H9 (cell line): ENCODE results near the gene CDC5L. TPM values are rescaled to one million over a fixed set of nuclear protein-coding genes. Genes with fewer than 3 reads are reported as not detected.

Experiments used
- DNase-seq: peaks from one replicate; pipeline ENCODE4 v3.0.0-alpha.2; 2017
- H2AFZ ChIP-seq: one replicate; pipeline ENCODE4 v1.6.1; 2013; ENCODE audit warnings: mild to moderate bottlenecking, low read length, control low read depth, moderate library complexity
- H2AK5ac ChIP-seq: 2 replicates; pipeline ENCODE4 v1.6.1; 2013; ENCODE audit warnings: low read length, control low read depth, mixed read lengths; ENCODE audit not compliant: insufficient read length
- H2BK120ac ChIP-seq: one replicate; pipeline ENCODE4 v1.6.1; 2013; ENCODE audit warnings: low read depth, mild to moderate bottlenecking, low read length, control low read depth, inconsistent platforms; ENCODE audit not compliant: poor library complexity, severe bottlenecking
- H2BK12ac ChIP-seq: 2 replicates; pipeline ENCODE4 v1.6.1; 2013; ENCODE audit warnings: low read length, control low read depth, mixed read lengths, low read depth; ENCODE audit not compliant: insufficient read length
- H2BK15ac ChIP-seq: 2 replicates; pipeline ENCODE4 v1.6.1; 2013; ENCODE audit warnings: low read depth, low read length, control low read depth
- H2BK20ac ChIP-seq: one replicate; pipeline ENCODE4 v1.6.1; 2013; ENCODE audit warnings: low read depth, mild to moderate bottlenecking, low read length, control low read depth, inconsistent platforms; ENCODE audit not compliant: poor library complexity, severe bottlenecking
- H2BK5ac ChIP-seq: 2 replicates; pipeline ENCODE4 v1.6.1; 2013; ENCODE audit warnings: low read length, control low read depth, mixed read lengths; ENCODE audit not compliant: insufficient read length
- H3K14ac ChIP-seq: 2 replicates; pipeline ENCODE4 v1.6.1; 2013; ENCODE audit warnings: low read length, control low read depth; ENCODE audit not compliant: insufficient read depth
- H3K18ac ChIP-seq: 2 replicates; pipeline ENCODE4 v1.6.1; 2013; ENCODE audit warnings: low read depth, mild to moderate bottlenecking, mixed read lengths, low read length, control low read depth; ENCODE audit not compliant: insufficient read length
- H3K23ac ChIP-seq: 2 replicates; pipeline ENCODE4 v1.6.1; 2013; ENCODE audit warnings: low read length, control low read depth, mixed read lengths, low read depth; ENCODE audit not compliant: insufficient read length
- H3K23me2 ChIP-seq: 2 replicates; pipeline ENCODE4 v1.6.1; 2013; ENCODE audit warnings: low read depth, mild to moderate bottlenecking, mixed read lengths, low read length, control low read depth; ENCODE audit not compliant: insufficient read length, poor library complexity, severe bottlenecking
- H3K27ac ChIP-seq: 2 replicates; pipeline ENCODE4 v1.5.1; 2013; ENCODE audit warnings: low read length, control low read depth, mixed read lengths, low read depth; ENCODE audit not compliant: insufficient read length
- H3K27me3 ChIP-seq: 2 replicates; pipeline ENCODE4 v1.6.1; 2013; ENCODE audit warnings: low read length, control low read depth, inconsistent platforms; ENCODE audit not compliant: insufficient read depth
- H3K4ac ChIP-seq: 2 replicates; pipeline ENCODE4 v1.6.1; 2013; ENCODE audit warnings: low read depth, mild to moderate bottlenecking, control low read depth, inconsistent platforms, low read length, moderate library complexity
- H3K4me1 ChIP-seq: 2 replicates; pipeline ENCODE4 v1.6.1; 2013; ENCODE audit warnings: low read length, control low read depth, inconsistent platforms; ENCODE audit not compliant: insufficient read depth
- H3K4me2 ChIP-seq: 2 replicates; pipeline ENCODE4 v1.6.1; 2013; ENCODE audit warnings: low read length, control low read depth, mixed read lengths; ENCODE audit not compliant: insufficient read length, insufficient read depth
- H3K56ac ChIP-seq: 2 replicates; pipeline ENCODE4 v1.6.1; 2013; ENCODE audit warnings: low read depth, mild to moderate bottlenecking, mixed read lengths, low read length, control low read depth; ENCODE audit not compliant: insufficient read length
- H3K79me1 ChIP-seq: 2 replicates; pipeline ENCODE4 v1.6.1; 2013; ENCODE audit warnings: low read depth, mild to moderate bottlenecking, moderate library complexity, low read length, control low read depth, inconsistent platforms; ENCODE audit not compliant: insufficient read depth, poor library complexity, severe bottlenecking
- H3K79me2 ChIP-seq: 2 replicates; pipeline ENCODE4 v1.6.1; 2013; ENCODE audit warnings: low read length, control low read depth, inconsistent platforms; ENCODE audit not compliant: insufficient read depth
- H3K9ac ChIP-seq: 2 replicates; pipeline ENCODE4 v1.6.1; 2013; ENCODE audit warnings: low read length, control low read depth, mixed read lengths; ENCODE audit not compliant: insufficient read length; ENCODE audit errors: extremely low read depth
- H3K9me3 ChIP-seq: one replicate; pipeline ENCODE4 v1.6.1; 2013; ENCODE audit warnings: low read depth, low read length, inconsistent platforms; ENCODE audit not compliant: control insufficient read depth
- H3T11ph ChIP-seq: one replicate; pipeline ENCODE4 v1.6.1; 2013; ENCODE audit warnings: mild to moderate bottlenecking, low read length, control low read depth, inconsistent platforms
- H4K20me1 ChIP-seq: one replicate; pipeline ENCODE4 v1.6.1; 2013; ENCODE audit not compliant: control insufficient read depth, insufficient read length, insufficient read depth
- H4K5ac ChIP-seq: 2 replicates; pipeline ENCODE4 v1.6.1; 2013; ENCODE audit warnings: low read depth, mild to moderate bottlenecking, mixed read lengths, low read length, control low read depth; ENCODE audit not compliant: insufficient read length
- H4K8ac ChIP-seq: replicated peaks from 2 replicates; pipeline ENCODE4 v1.6.1; 2013; ENCODE audit warnings: low read length, control low read depth, mixed read lengths, low read depth; ENCODE audit not compliant: insufficient read length
- H4K91ac ChIP-seq: 2 replicates; pipeline ENCODE4 v1.6.1; 2013; ENCODE audit warnings: low read depth, mild to moderate bottlenecking, moderate library complexity, mixed read lengths, low read length, control low read depth; ENCODE audit not compliant: insufficient read length
- H3K27ac Mint-ChIP-seq, 3 experiments: 2 replicates in 2 of 3; 3 replicates in 1 of 3; pipeline ENCODE4 v1.8.0; 2020 to 2021; ENCODE audit warnings: mixed read lengths in 3 of 3, mild to moderate bottlenecking in 1 of 3, moderate library complexity in 1 of 3
- H3K27me3 Mint-ChIP-seq: 2 replicates; pipeline ENCODE4 v1.8.0; 2021; ENCODE audit warnings: low read depth, mild to moderate bottlenecking, moderate library complexity, mixed read lengths
- H3K36me3 Mint-ChIP-seq, 3 experiments: 2 replicates in 2 of 3; 3 replicates in 1 of 3; pipeline ENCODE4 v1.8.0; 2020 to 2021; ENCODE audit warnings: low read depth in 3 of 3, mixed read lengths in 3 of 3; ENCODE audit not compliant: insufficient read depth in 1 of 3
- H3K4me1 Mint-ChIP-seq, 2 experiments: 2 replicates each; pipeline ENCODE4 v1.8.0; 2020; ENCODE audit warnings: mixed read lengths in 2 of 2
- H3K4me3 Mint-ChIP-seq, 2 experiments: 2 replicates in 1 of 2; 3 replicates in 1 of 2; pipeline ENCODE4 v1.8.0; 2020 to 2021; ENCODE audit warnings: mild to moderate bottlenecking in 2 of 2, mixed read lengths in 2 of 2, moderate library complexity in 1 of 2
- H3K9me3 Mint-ChIP-seq, 2 experiments: 2 replicates in 1 of 2; 3 replicates in 1 of 2; pipeline ENCODE4 v1.8.0; 2020; ENCODE audit warnings: mild to moderate bottlenecking in 2 of 2, mixed read lengths in 2 of 2, moderate library complexity in 1 of 2
- WGBS: extraction: QIAGEN DNeasy Blood & Tissue Kit; methylation state at CpG from one replicate; pipeline ENCODE4 v1.1.7; 2013; ENCODE audit warnings: missing lambda C conversion rate, low lambda C conversion rate, mixed read lengths; ENCODE audit not compliant: insufficient read length; ENCODE audit errors: extremely low coverage; 5-methylcytosine and 5-hydroxymethylcytosine counted together
- total RNA-seq: library from RNA; stranded (reverse); gene quantifications from 2 replicates; pipeline ENCODE4 v1.2.1, GENCODE V29; 2021
- TF ChIP-seq, protein P1 (sequence below): fragments of 200-600 bp; sonication (generic); conservative IDR thresholded peaks from 3 replicates; pipeline ENCODE4 v1.8.0; 2021; ENCODE audit warnings: antibody characterized with exemption, mild to moderate bottlenecking

Gene CDC5L
- total RNA-seq, 1 experiment from 2014 or later: 34.3 TPM

DNA sequence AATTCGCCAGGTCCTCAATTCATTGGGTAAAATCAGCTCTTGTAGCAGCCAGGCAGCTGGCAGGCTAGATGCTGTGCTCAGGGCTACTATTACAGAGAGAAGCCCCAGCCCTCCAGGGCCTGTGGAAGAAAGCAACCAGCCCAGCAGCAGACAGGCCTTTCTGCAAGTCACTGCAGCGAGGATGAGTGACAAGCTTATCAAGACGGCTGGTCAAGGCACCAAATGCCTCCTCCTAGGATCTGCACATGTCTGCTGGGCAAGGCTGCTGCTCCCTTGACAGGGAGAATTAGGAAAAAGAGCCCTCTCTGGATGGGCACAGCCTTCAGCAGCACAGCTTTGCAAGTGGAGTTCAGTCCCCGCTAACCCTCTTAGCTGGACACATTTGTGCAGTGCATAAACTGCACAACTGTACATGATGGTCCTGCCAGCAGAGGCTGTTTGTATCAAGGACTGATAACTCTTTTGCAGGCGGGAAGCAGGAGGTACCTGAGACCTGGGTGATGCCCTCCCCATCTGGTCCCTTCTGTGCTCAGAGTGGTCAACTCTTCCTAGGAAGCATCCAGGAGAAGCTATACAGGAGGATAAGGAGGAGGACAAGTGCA is 89.9 kb downstream of the CDC5L start:
- Mint-ChIP-seq H3K27me3 (peaks cover 4% of the 10 kb centered on the region; the same call in 1 of the 2 replicates), H3K4me3 (no peak overlapping the region), H3K9me3 (no peaks in the 10 kb centered on the region; a peak in 1 of 5 replicates), H3K27ac (no peak overlapping the region), H3K36me3 (no peaks in the 10 kb centered on the region), H3K4me1 (peaks cover 21 to 35% of the 10 kb centered on the region in 2 experiments)
- Histone ChIP-seq H2AFZ (no peak overlapping the region), H3K9ac (no peak overlapping the region), H3T11ph (no peak overlapping the region), H2BK12ac (no peak overlapping the region), H2BK5ac (no peak overlapping the region), H3K23me2 (no peaks in the 10 kb centered on the region), H3K56ac (no peak overlapping the region), H2BK120ac (no peak overlapping the region), H3K27me3 (no peaks in the 10 kb centered on the region), H4K5ac (no peak overlapping the region), H3K79me2 (no peaks in the 10 kb centered on the region), H4K91ac (no peak overlapping the region), H4K8ac (no peak overlapping the region), H3K23ac (no peak overlapping the region), H3K27ac (no peak overlapping the region), H2BK15ac (no peak overlapping the region), H3K4me1 (peaks cover 4% of the 10 kb centered on the region; the same call in 1 of the 2 replicates), H3K9me3 (no peaks in the 10 kb centered on the region), H4K20me1 (no peaks in the 10 kb centered on the region), H3K4ac (no peak overlapping the region), H2AK5ac (no peak overlapping the region), H3K4me2 (no peak overlapping the region), H3K14ac (no peak overlapping the region), H2BK20ac (no peak overlapping the region), H3K18ac (no peak overlapping the region), H3K79me1 (no peaks in the 10 kb centered on the region)
- no CpG with 5 or more reads among the region's 5 CpGs for whole genome bisulfite sequencing
- DNase-seq: no peak
- TF ChIP-seq, protein P1, sequence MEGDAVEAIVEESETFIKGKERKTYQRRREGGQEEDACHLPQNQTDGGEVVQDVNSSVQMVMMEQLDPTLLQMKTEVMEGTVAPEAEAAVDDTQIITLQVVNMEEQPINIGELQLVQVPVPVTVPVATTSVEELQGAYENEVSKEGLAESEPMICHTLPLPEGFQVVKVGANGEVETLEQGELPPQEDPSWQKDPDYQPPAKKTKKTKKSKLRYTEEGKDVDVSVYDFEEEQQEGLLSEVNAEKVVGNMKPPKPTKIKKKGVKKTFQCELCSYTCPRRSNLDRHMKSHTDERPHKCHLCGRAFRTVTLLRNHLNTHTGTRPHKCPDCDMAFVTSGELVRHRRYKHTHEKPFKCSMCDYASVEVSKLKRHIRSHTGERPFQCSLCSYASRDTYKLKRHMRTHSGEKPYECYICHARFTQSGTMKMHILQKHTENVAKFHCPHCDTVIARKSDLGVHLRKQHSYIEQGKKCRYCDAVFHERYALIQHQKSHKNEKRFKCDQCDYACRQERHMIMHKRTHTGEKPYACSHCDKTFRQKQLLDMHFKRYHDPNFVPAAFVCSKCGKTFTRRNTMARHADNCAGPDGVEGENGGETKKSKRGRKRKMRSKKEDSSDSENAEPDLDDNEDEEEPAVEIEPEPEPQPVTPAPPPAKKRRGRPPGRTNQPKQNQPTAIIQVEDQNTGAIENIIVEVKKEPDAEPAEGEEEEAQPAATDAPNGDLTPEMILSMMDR: no peak
